Choroid plexus epithelial cell (primary cell): ENCODE data around the gene ZSCAN25.
"Not testable (repeated sequence)": the region's sequence is repeated elsewhere in the genome, so short reads cannot be mapped to it uniquely, and the experiment has no call there.

Experiments used
- DNase-seq: peaks from one replicate; pipeline ENCODE4 v3.0.0-alpha.2; 2010; ENCODE audit warnings: low read depth
- H3K4me3 ChIP-seq: 2 replicates; pipeline ENCODE4 v1.5.1; 2011; ENCODE audit warnings: low read depth, mild to moderate bottlenecking, control low read depth, low read length, moderate library complexity
- TF ChIP-seq, protein P1 (sequence below): conservative IDR thresholded peaks from 2 replicates; pipeline ENCODE4 v1.5.1; 2011; ENCODE audit warnings: low read depth, mild to moderate bottlenecking, control low read depth, inconsistent platforms, low read length, moderate library complexity

ZSCAN25 gene

DNA sequence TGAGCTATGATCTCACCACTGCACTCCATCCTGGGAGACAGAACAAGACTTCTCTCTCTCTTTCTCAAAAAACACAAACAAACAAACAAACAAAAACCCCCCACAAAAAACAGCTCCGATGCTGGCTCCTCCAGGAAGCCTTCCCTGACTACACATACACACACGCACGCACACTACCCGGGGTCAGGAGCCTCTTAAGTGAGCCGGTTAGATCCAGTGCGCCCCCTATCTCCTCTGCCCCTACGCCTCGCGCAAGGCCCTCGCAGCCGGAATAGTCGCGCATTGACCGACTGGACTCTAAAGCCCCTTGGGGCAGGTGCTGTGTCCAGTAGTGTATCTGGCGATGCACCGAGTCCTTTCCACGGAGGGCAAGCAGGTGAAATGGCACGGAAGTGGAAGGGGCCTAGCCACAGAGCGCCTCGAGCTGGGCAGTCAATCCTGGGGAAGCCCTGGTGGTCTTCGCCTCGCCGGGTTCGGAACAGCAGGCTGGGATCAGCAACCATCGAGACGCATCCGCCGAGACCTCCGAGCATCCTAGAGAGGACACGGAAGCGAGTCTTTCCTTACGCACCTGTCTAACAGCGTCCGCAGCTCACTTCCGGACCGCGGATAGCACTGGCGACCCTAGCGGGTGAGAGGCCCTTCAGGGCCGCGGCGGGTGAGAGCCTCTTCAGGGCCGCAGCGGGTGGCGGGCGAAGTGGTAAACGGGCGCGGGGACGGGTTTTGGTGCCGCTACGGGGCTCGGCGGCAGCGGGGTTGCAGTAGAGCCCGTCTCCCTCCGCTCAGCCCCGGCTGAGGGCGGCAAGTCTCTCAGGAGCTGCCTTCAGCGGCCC is at the start of gene ZSCAN25:
Gene ZSCAN25, plus strand, starts transcription at position 588 of the 833 bp plus-strand sequence. CDS start 2,661 bp downstream, outside the sequence.
- TF ChIP-seq, protein P1, sequence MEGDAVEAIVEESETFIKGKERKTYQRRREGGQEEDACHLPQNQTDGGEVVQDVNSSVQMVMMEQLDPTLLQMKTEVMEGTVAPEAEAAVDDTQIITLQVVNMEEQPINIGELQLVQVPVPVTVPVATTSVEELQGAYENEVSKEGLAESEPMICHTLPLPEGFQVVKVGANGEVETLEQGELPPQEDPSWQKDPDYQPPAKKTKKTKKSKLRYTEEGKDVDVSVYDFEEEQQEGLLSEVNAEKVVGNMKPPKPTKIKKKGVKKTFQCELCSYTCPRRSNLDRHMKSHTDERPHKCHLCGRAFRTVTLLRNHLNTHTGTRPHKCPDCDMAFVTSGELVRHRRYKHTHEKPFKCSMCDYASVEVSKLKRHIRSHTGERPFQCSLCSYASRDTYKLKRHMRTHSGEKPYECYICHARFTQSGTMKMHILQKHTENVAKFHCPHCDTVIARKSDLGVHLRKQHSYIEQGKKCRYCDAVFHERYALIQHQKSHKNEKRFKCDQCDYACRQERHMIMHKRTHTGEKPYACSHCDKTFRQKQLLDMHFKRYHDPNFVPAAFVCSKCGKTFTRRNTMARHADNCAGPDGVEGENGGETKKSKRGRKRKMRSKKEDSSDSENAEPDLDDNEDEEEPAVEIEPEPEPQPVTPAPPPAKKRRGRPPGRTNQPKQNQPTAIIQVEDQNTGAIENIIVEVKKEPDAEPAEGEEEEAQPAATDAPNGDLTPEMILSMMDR: peak; percentile 49
- H3K4me3 ChIP-seq: peak within 1 kb of the TSS; percentile 97
- DNase-seq: peak; percentile 94

DNA sequence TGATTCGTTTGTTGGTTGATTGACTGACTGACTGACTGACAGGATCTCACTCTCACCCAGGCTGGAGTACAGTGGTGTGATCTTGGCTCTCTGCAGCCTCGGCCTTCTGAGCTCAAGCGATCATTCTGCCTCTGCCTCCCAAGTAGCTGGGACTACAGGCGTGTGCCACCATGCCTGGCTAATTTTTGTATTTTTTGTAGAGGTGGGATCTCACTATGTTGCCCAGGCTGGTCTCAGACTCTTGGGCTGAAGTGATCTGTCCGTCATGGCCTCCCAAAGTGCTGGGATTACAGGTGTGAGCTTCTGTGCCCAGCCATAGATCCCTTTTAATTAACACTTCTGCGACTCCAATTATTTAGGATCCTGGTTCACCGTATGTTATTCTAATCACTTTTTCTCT is 48.0 kb upstream of the ZSCAN25 start:
- not testable (repeated sequence) for H3K4me3 ChIP-seq, DNase-seq

DNA sequence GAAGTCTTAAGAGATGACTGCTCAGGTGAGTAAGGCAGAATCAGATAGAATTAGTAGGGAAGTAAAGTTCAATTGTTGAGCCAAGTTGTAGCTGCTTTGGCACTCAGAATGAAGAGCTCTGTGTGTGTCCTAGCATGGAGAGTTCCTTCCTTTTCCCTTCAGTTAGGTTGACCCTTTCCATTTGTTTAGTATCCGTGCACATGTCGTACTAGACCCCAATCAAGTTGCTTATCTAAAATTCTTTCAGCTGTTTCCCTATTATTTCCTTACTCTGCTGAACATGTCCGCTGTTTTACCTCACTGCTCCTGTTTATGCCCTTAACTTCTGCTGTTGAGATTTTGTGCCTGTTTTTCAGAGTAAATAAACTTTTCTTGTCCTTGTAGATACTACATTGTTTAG is 45.0 kb upstream of the ZSCAN25 start:
- no peak overlapping the region for H3K4me3 ChIP-seq
- TF ChIP-seq, protein P1: no peak
- no peak for DNase-seq

DNA sequence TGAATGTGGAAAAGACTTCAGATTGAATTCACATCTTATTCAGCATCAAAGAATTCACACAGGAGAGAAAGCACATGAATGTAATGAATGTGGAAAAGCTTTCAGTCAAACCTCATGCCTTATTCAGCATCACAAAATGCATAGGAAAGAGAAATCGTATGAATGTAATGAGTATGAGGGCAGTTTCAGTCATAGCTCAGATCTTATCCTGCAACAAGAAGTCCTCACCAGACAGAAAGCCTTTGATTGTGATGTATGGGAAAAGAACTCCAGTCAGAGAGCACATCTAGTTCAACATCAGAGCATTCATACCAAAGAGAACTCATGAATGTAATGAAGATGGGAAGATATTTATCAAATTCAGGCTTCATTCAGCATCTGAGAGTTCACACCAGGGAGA is 43.5 kb upstream of the ZSCAN25 start:
- H3K4me3 ChIP-seq: no peak overlapping the region
- DNase-seq: no peak
- TF ChIP-seq, protein P1: no peak

DNA sequence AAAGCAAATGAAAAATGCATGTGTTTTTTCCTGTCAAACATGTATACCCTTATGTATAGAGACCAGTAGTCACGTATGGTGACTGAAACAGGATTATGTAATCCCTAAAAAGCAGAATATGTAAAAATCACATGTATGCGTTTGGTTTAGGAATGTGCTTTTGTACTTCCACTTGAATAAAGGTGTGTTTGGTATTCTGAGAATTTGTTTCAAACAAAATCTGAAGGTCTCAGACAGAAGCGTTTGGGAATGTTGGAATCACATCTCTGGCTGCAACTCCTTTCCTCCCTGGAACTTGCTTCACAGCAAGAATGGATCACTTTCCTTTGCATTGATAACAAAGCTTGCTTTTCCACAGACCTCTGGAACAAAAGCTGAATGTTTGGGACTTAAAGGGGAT is 40.5 kb upstream of the ZSCAN25 start:
- DNase-seq: no peak
- TF ChIP-seq, protein P1: no peak
- H3K4me3 ChIP-seq: no peak overlapping the region

DNA sequence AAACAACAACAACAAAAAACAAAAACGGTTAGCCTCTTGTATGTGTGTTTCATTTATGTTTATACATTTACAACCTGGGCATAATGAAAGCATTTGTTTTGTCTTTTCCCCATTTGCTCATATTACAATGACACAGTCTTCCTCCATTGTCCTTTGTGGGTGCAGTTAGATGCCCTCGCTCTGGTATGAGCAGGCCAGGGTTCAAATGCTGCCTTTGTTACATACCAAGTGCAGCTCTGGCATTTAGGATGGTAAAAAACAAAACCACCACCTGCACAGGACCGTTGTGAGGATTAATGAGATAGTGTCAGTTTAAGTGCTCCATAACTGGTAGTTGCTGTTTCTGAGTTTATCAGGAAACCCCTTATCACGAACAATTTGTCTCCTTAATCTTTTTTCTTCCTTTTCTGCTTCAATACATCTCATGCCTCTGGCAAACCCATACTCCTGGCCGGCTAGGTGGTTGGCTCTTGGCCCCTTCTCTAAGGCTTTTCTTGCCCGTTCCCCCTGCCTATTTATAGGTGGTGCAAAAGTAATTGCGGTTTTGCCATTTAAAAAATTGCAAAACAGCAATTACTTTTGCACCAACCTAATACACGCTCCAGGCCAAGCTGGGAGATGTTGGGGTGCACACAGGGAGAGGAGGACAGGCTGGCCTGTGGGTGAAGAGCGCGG is 37.3 kb upstream of the ZSCAN25 start:
- TF ChIP-seq, protein P1: no peak
- no peak for DNase-seq
- H3K4me3 ChIP-seq: peak overlapping the region; percentile 62

DNA sequence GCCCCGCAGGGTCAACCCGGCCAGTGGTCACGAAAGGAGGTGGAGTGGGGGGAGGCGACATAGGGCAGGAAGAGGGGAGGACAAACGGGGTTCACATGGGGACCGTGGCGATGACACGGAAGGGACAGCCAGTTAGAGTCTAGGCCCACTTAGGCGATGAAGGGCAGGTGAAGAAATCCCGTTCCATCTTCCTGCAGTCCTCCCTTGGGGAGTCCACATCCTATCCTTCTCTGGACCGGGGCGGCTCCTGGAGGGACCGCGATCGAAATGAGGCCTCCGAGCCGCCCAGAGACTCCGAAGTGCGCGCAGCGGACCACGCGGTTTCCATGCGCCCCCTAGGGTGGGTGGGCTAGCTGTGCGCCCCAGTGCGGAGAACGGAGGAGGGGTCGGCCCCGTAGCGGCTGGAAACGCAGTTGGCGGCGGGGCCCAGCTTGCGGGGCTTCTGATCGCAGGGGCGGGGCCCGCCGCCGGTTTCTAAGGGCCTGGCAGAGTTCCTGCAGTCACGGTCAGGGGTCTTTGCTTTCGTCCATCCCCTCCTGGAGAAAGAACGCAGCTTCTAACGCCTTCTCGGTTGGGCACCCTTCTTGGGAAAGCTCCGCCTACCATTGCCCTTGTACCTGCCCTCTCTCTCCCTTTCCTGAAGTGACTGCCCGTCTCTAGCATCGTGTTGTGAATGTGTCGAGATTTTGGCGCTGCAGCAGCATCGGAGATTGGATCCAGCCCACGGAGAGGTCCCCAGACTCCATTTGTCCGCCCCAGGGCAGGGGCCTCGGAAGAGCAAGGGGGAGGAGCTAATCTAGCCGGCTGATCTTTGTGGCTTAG is 36.6 kb upstream of the ZSCAN25 start:
- H3K4me3 ChIP-seq: peak overlapping the region; percentile 62
- DNase-seq: peak; percentile 36
- TF ChIP-seq, protein P1: peak; percentile 51

DNA sequence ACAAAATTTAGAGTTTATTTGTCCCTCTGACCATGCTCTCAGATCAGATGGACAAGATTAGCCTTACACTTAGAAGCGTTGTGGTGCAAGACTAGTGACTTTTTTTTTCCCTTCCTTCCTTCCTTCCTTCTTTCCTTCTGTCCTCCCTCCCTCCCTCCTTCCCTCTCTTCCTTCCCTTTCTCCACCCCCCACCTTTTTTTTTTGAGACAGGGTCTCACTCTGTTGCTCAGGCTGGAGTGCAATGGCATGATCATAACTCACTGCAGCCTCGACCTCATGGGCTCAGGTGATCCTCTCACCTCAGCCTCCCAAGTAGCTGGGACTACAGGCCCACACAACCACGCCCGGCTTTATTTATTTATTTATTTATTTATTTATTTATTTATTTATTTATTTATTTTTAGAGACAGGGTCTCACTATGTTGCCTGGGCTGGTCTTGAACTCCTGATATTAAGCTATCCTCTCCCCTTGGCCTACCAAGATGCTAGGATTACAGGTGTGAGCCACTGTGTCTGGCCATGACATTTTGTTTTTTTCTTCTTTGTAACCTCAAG is 35.9 kb upstream of the ZSCAN25 start:
- peak overlapping the region; percentile 62 for H3K4me3 ChIP-seq

More for the DNA sequence above, 35.9 kb upstream of the ZSCAN25 start:
- DNase-seq: not testable (repeated sequence)
